Activated T-cell treated with anti-CD3 and anti-CD28 coated beads for 1 hour (primary cell): ENCODE data around the gene ZNF155.
A peak's percentile ranks its signal among the peaks of the same experiment; 100 is the strongest.

Experiments used
- DNase-seq: peaks from one replicate; pipeline ENCODE4 v3.0.0-alpha.2; 2020; ENCODE audit warnings: low read depth

The ZNF155 gene

GRCh38 chr19:44003461-44004009 lies 19.5 kb downstream of the ZNF155 start:
- DNase-seq, result no peak

- no peak for DNase-seq
Measured at GRCh38 chr19:44005973-44006372, 22.0 kb downstream of the ZNF155 start.

- no peak for DNase-seq
Measured at GRCh38 chr19:44007473-44007872, 23.5 kb downstream of the ZNF155 start.

GRCh38 chr19:44010468-44010867 lies 26.5 kb downstream of the ZNF155 start:
- DNase-seq, result no peak

GRCh38 chr19:44019498-44019897 lies 35.5 kb downstream of the ZNF155 start:
- DNase-seq, result no peak

GRCh38 chr19:44021221-44021620 lies 37.2 kb downstream of the ZNF155 start:
- DNase-seq, result no peak

GRCh38 chr19:44024900-44025216 lies 40.9 kb downstream of the ZNF155 start:
- no peak for DNase-seq

GRCh38 chr19:44025217-44025936 lies 41.4 kb downstream of the ZNF155 start, which contains the start of gene ZNF222:
Gene ZNF222, plus strand, starts transcription at chr19:44025379. Its CDS starts 58 bp downstream, at chr19:44025437.
- DNase-seq, result peak; percentile 52

GRCh38 chr19:44026622-44027021 lies 42.6 kb downstream of the ZNF155 start:
- DNase-seq, result no peak

- no peak for DNase-seq
Measured at GRCh38 chr19:44032001-44032610, 48.1 kb downstream of the ZNF155 start.

GRCh38 chr19:44042147-44042546 lies 58.2 kb downstream of the ZNF155 start:
- no peak for DNase-seq
